Measurements from ENCODE around the gene UBE3C. TPM values are rescaled to one million over a fixed set of nuclear protein-coding genes. Genes with fewer than 3 reads are reported as not detected.

UBE3C gene
- total and polyA plus RNA-seq, 10 donors: 9.7 to 81.6 (median 59.1) TPM

DNA sequence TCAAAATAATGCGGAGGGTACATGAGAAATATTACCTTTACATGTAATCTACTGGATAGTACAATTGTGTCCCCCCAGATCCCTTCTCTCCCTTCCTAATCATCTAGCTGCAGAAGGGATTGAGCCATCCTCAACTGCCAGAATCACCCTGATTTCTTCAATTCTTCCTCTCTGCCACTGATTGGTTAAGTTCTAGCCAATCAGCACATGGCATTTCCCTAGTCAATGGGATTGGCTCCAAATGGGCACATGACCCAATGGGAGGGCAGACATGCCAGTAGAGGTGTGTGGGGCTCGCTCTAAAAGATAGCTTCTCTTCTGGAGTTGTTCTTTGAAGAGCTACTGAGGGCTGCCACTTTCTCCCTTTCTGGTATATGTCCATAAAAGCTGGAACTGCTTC, 20.9 kb upstream of the UBE3C start:
- TF ChIP-seq, protein P1, sequence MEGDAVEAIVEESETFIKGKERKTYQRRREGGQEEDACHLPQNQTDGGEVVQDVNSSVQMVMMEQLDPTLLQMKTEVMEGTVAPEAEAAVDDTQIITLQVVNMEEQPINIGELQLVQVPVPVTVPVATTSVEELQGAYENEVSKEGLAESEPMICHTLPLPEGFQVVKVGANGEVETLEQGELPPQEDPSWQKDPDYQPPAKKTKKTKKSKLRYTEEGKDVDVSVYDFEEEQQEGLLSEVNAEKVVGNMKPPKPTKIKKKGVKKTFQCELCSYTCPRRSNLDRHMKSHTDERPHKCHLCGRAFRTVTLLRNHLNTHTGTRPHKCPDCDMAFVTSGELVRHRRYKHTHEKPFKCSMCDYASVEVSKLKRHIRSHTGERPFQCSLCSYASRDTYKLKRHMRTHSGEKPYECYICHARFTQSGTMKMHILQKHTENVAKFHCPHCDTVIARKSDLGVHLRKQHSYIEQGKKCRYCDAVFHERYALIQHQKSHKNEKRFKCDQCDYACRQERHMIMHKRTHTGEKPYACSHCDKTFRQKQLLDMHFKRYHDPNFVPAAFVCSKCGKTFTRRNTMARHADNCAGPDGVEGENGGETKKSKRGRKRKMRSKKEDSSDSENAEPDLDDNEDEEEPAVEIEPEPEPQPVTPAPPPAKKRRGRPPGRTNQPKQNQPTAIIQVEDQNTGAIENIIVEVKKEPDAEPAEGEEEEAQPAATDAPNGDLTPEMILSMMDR (IDR thresholded peaks at IDR 0.05 in 8 of 11, conservative IDR thresholded peaks at IDR 0.05 in 3 of 11): no peak
- no peak for TF ChIP-seq POLR2A (IDR thresholded peaks at IDR 0.05)
- TF ChIP-seq POLR2AphosphoS5 (IDR thresholded peaks at IDR 0.05): no peak
- DNase-seq: no peak
- H3K4me1 ChIP-seq: no peaks in the 10 kb centered on the region
- no peaks in the 10 kb centered on the region for H3K36me3 ChIP-seq
- H3K9me3 ChIP-seq: peaks cover 0 to 20% (median 11%) of the 10 kb centered on the region in 8 donors
- H3K27ac ChIP-seq: no peak overlapping the region
- H3K4me3 ChIP-seq: no peak overlapping the region
- WGBS, 5 donors: 72 to 100% (median 92%) methylated on average over 2 of the region's 2 CpGs
- H3K27me3 ChIP-seq (replicated peaks in 1 of 7): peaks cover 0 to 7% (median 0%) of the 10 kb centered on the region in 7 donors
- intact Hi-C loops (cut with DNase I; ENCODE audit: low total_unique reads): no loop called here

DNA sequence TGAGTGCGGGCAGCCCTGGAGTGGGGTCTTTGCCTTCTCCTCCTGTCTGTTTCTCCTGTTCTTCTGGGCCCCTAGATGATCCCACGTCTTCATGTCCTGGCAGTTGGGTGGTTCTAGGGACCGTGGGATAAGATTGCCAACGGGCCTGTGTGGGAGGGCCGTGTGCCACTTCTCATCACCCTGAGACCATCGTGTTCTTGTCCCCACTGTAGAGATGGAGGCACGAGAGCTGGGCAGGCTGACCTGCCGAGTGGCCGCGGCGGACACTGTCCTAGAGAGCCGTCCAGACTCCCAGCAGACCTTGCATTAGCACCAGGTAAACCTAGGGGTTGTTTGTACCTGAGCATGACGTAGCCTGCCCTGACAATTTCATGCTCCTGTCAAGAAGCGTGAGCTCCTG, 18.5 kb upstream of the UBE3C start:
- Histone ChIP-seq H3K4me1 (no peaks in the 10 kb centered on the region), H3K27ac (no peak overlapping the region), H3K36me3 (no peaks in the 10 kb centered on the region), H3K27me3 (replicated peaks in 1 of 7) (peaks cover 0 to 4% (median 0%) of the 10 kb centered on the region in 7 donors), H3K9me3 (peaks cover 0 to 12% (median 9%) of the 10 kb centered on the region in 8 donors), H3K4me3 (no peak overlapping the region)
- WGBS, 5 donors: 86 to 94% (median 90%) methylated on average over 14 of the region's 14 CpGs
- intact Hi-C loops (cut with DNase I; ENCODE audit: low total_unique reads): no loop called here
- TF ChIP-seq, protein P1 (IDR thresholded peaks at IDR 0.05 in 8 of 11, conservative IDR thresholded peaks at IDR 0.05 in 3 of 11): no peak
- TF ChIP-seq POLR2AphosphoS5 (IDR thresholded peaks at IDR 0.05): no peak
- TF ChIP-seq POLR2A (IDR thresholded peaks at IDR 0.05): no peak
- peak; percentile 41 for DNase-seq

DNA sequence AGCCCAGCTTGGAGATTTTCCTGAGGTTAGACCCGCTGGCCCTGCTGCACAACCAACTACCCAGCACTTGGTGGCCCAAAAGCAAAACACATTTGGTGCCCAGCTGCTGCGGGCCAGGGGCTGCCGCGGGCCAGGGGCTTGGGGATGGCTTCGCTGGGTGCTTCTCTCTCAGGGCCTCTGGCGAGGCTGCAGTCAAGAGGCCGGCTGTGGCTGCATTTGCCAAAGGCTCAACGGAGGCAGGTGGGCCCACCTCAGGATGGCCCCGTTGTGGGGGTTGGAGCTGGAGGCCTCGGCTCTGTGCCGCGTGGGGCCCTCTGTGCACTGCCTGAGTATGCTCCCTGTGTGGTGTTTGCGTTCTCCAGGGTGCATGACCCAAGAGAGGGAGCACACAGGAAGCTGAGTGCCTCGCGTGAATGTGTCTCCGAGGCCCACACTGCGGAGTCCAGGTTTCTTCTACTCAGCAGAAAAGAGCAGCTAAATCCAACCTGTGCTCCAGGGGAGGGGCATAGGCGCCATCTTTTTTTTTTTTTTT, 17.5 kb upstream of the UBE3C start:
- intact Hi-C loops (cut with DNase I; ENCODE audit: low total_unique reads): no loop called here
- no peak for DNase-seq
- peaks cover 0 to 12% (median 9%) of the 10 kb centered on the region in 8 donors for H3K9me3 ChIP-seq

DNA sequence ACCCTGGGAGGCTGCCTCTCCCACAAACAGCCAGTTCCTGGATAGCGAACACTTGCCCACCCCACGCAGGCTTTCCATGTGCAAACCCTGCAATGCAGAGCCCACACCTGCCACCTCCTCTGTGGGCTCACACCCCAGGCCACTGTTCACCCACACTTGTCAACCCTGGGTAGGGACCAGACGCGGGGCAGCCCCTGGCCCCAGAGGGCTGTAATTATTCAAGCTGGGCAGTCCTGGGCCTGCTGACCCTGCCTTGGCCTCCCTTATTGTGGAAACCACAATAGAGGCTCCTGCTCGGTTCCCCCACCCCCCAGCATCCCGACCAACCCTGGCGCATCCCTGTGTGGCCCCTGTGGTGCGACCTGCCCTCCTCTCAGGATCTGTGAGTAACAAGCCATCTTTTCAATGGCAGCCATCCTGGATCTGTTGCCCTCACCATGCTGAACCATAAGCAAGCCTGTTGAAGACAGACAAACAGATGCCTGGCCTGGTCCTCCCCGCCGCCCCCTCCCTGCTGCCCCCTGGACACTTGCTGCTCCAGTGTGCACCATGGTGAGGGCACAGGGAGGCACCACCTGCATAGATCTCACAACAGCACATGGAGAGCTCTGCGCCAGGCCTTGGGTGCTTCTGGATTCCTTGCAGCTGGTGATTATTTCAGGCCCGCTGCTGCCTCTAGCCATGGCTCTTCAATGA, 15.8 kb upstream of the UBE3C start:
- Histone ChIP-seq H3K27ac (no peak overlapping the region), H3K9me3 (peaks cover 0 to 2% (median 1%) of the 10 kb centered on the region in 8 donors), H3K36me3 (no peaks in the 10 kb centered on the region), H3K4me3 (no peak overlapping the region), H3K4me1 (no peaks in the 10 kb centered on the region), H3K27me3 (replicated peaks in 1 of 7) (no peaks in the 10 kb centered on the region)
- 79 to 90% (median 88%) methylated on average over 10 to 12 of the region's 12 CpGs for WGBS, 5 donors
- DNase-seq: no peak
- TF ChIP-seq POLR2A (IDR thresholded peaks at IDR 0.05): no peak
- no peak for TF ChIP-seq POLR2AphosphoS5 (IDR thresholded peaks at IDR 0.05)
- TF ChIP-seq, protein P1 (IDR thresholded peaks at IDR 0.05 in 8 of 11, conservative IDR thresholded peaks at IDR 0.05 in 3 of 11): no peak
- intact Hi-C loops (cut with DNase I; ENCODE audit: low total_unique reads): no loop called here

More for the DNA sequence above, 17.5 kb upstream of the UBE3C start:
- no peaks in the 10 kb centered on the region for H3K36me3 ChIP-seq
- H3K27ac ChIP-seq: no peak overlapping the region
- H3K4me3 ChIP-seq: no peak overlapping the region
- TF ChIP-seq POLR2AphosphoS5 (IDR thresholded peaks at IDR 0.05) (no peak), POLR2A (IDR thresholded peaks at IDR 0.05) (no peak)
- TF ChIP-seq, protein P1 (IDR thresholded peaks at IDR 0.05 in 8 of 11, conservative IDR thresholded peaks at IDR 0.05 in 3 of 11): no peak
- H3K4me1 ChIP-seq: no peaks in the 10 kb centered on the region
- WGBS, 5 donors: 89 to 94% (median 93%) methylated on average over 12 to 18 of the region's 18 CpGs
- peaks cover 0 to 4% (median 0%) of the 10 kb centered on the region in 7 donors for H3K27me3 ChIP-seq (replicated peaks in 1 of 7)

All from spleen (tissue), 11 donors.